HUDEP-2 (cell line): ENCODE measurements around the gene LRRC37A2.
"Not testable (repeated sequence)": the region's sequence is repeated elsewhere in the genome, so short reads cannot be mapped to it uniquely, and the experiment has no call there.

Experiments used
- DNase-seq, 76 experiments: peaks; one replicate each; lab custom pipeline; 2025; ENCODE audit not compliant: unreplicated experiment in 76 of 76; lab: John Stamatoyannopoulos, UW

LRRC37A2 gene

GRCh38 chr17:46591332-46591731 lies 79.1 kb downstream of the LRRC37A2 start:
- not testable (repeated sequence) for DNase-seq

GRCh38 chr17:46598344-46598931 lies 86.2 kb downstream of the LRRC37A2 start:
- DNase-seq = not testable (repeated sequence)

GRCh38 chr17:46600767-46601166 lies 88.5 kb downstream of the LRRC37A2 start:
- not testable (repeated sequence) for DNase-seq

- DNase-seq = not testable (repeated sequence)
Measured at GRCh38 chr17:46603125-46603524, 90.9 kb downstream of the LRRC37A2 start.
